ENCODE results near the gene B4GALT2. TPM values are rescaled to one million over a fixed set of nuclear protein-coding genes. Genes with fewer than 3 reads are reported as not detected.

Gene B4GALT2
- total RNA-seq, 2 donors from 2014 or later, result 34.8 to 63.9 TPM

DNA sequence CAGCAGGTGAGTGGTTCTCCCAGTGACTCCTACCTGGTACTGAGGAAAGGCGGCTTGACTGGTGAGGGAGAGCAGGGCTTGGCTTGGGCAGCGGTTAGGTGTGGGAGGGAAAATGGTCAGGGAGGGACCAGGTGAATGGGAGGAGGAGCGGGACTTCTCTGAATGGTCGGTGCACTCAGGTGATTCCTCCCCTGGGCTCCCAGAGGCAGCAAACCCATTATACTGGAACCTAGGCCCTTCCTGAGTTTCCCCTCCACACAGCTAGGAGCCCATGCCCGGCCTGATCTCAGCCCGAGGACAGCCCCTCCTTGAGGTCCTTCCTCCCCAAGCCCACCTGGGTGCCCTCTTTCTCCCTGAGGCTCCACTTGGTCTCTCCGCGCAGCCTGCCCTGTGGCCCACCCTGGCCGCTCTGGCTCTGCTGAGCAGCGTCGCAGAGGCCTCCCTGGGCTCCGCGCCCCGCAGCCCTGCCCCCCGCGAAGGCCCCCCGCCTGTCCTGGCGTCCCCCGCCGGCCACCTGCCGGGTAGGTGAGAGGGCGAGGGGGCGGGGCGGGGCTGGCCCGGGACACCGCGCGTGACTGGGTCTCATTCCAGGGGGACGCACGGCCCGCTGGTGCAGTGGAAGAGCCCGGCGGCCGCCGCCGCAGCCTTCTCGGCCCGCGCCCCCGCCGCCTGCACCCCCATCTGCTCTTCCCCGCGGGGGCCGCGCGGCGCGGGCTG is 43.1 kb upstream of the B4GALT2 start:
- intact Hi-C loops (cut with DNase I), result no loop called here
- H3K4me1 ChIP-seq (replicated peaks), result no peaks in the 10 kb centered on the region
- H3K27ac ChIP-seq, result peak overlapping the region; percentile 75
- no peaks in the 10 kb centered on the region for H3K27me3 ChIP-seq (replicated peaks; ENCODE audit: insufficient read depth)
- H3K36me3 ChIP-seq, result no peaks in the 10 kb centered on the region
- no peaks in the 10 kb centered on the region for H3K9me3 ChIP-seq
- TF ChIP-seq POLR2AphosphoS5 (IDR thresholded peaks at IDR 0.05) (peak; percentile 32), POLR2A (IDR thresholded peaks at IDR 0.05) (no peak)
- peak; percentile 58 for DNase-seq (ENCODE audit: low spot score)
- H3K4me3 ChIP-seq, result peak overlapping the region; percentile 33 to 47
- 11% methylated on average over 34 of the region's 48 CpGs for WGBS

GRCh38 chr1:43936431-43937151 is 42.4 kb upstream of the B4GALT2 start:
- peak overlapping the region; percentile 33 to 47 for H3K4me3 ChIP-seq
- no peak for DNase-seq (ENCODE audit: low spot score)
- intact Hi-C loops (cut with DNase I), result no loop called here
- H3K27me3 ChIP-seq (replicated peaks; ENCODE audit: insufficient read depth), result no peaks in the 10 kb centered on the region
- no peaks in the 10 kb centered on the region for H3K9me3 ChIP-seq
- no peak for TF ChIP-seq POLR2A (IDR thresholded peaks at IDR 0.05)
- no peak for TF ChIP-seq POLR2AphosphoS5 (IDR thresholded peaks at IDR 0.05)
- TF ChIP-seq, protein P1, sequence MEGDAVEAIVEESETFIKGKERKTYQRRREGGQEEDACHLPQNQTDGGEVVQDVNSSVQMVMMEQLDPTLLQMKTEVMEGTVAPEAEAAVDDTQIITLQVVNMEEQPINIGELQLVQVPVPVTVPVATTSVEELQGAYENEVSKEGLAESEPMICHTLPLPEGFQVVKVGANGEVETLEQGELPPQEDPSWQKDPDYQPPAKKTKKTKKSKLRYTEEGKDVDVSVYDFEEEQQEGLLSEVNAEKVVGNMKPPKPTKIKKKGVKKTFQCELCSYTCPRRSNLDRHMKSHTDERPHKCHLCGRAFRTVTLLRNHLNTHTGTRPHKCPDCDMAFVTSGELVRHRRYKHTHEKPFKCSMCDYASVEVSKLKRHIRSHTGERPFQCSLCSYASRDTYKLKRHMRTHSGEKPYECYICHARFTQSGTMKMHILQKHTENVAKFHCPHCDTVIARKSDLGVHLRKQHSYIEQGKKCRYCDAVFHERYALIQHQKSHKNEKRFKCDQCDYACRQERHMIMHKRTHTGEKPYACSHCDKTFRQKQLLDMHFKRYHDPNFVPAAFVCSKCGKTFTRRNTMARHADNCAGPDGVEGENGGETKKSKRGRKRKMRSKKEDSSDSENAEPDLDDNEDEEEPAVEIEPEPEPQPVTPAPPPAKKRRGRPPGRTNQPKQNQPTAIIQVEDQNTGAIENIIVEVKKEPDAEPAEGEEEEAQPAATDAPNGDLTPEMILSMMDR (IDR thresholded peaks at IDR 0.05), result peak in 1 of 4 experiments; percentile 37
- no peaks in the 10 kb centered on the region for H3K36me3 ChIP-seq
- 17% methylated on average over 21 of the region's 56 CpGs for WGBS
- peak overlapping the region; percentile 32 to 75 for H3K27ac ChIP-seq
- no peaks in the 10 kb centered on the region for H3K4me1 ChIP-seq (replicated peaks)

DNA sequence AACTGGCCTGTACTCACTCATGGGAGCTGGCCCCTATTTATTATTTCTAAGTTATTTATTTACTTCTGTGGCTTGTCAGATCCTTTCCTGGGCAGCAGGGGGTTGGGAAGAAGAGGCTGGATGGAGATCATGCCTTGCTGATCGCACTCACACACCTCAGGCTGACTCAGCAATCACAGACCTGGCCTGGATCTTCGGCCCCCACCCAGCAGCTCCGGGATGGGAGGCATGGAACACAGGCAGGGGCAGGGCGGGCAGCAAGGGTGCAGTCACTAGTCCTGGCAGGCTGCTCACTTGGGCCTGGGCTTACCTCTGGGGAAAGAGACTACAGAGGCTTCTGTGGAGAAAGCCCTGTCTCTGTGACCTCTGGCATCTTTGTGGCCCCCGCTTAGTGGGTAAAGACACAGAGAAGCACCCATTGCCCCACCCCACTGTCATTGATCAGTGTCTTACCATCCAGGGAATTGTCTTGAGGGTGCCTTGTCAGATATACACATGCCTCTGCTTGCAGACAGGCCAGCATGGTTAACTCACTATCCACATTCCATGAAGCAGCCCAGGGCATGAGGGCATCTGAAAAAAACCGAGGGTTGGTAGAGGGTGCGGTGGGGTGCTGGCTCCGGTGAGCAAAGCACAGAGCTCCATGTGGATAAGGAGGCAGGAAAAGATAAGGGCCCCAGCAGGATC is 41.7 kb upstream of the B4GALT2 start:
- no peak for DNase-seq (ENCODE audit: low spot score)
- TF ChIP-seq POLR2AphosphoS5 (IDR thresholded peaks at IDR 0.05) (no peak), POLR2A (IDR thresholded peaks at IDR 0.05) (no peak)
- TF ChIP-seq, protein P1 (IDR thresholded peaks at IDR 0.05), result no peak
- H3K27ac ChIP-seq, result no peak overlapping the region
- H3K4me3 ChIP-seq, result no peak overlapping the region
- H3K9me3 ChIP-seq, result no peaks in the 10 kb centered on the region
- H3K27me3 ChIP-seq (replicated peaks; ENCODE audit: insufficient read depth), result no peaks in the 10 kb centered on the region
- intact Hi-C loops (cut with DNase I), result no loop called here
- no peaks in the 10 kb centered on the region for H3K4me1 ChIP-seq (replicated peaks)
- no peaks in the 10 kb centered on the region for H3K36me3 ChIP-seq
- 88% methylated on average over 8 of the region's 8 CpGs for WGBS

- intact Hi-C loops (cut with DNase I), result no loop called here
- 77% methylated on average over 10 of the region's 10 CpGs for WGBS
- Histone ChIP-seq H3K27me3 (replicated peaks; ENCODE audit: insufficient read depth) (no peaks in the 10 kb centered on the region), H3K9me3 (no peaks in the 10 kb centered on the region), H3K36me3 (no peaks in the 10 kb centered on the region), H3K4me1 (replicated peaks) (no peaks in the 10 kb centered on the region), H3K27ac (no peak overlapping the region), H3K4me3 (no peak overlapping the region)
- DNase-seq (ENCODE audit: low spot score), result no peak
- no peak for TF ChIP-seq POLR2AphosphoS5 (IDR thresholded peaks at IDR 0.05)
- TF ChIP-seq, protein P1 (IDR thresholded peaks at IDR 0.05), result no peak
- no peak for TF ChIP-seq POLR2A (IDR thresholded peaks at IDR 0.05)
These were observed 40.6 kb upstream of the B4GALT2 start for GRCh38 chr1:43938383-43938782.

GRCh38 chr1:43938892-43939587 is 40.0 kb upstream of the B4GALT2 start:
- WGBS, result 45% methylated on average over 3 of the region's 3 CpGs
- no peaks in the 10 kb centered on the region for H3K9me3 ChIP-seq
- TF ChIP-seq, protein P1 (IDR thresholded peaks at IDR 0.05), result no peak
- no peak for TF ChIP-seq POLR2AphosphoS5 (IDR thresholded peaks at IDR 0.05)
- no peak for TF ChIP-seq POLR2A (IDR thresholded peaks at IDR 0.05)

More at GRCh38 chr1:43938892-43939587, 40.0 kb upstream of the B4GALT2 start:
- H3K4me3 ChIP-seq, result no peak overlapping the region
- H3K4me1 ChIP-seq (replicated peaks), result no peaks in the 10 kb centered on the region
- no peak overlapping the region for H3K27ac ChIP-seq
- no peaks in the 10 kb centered on the region for H3K36me3 ChIP-seq
- intact Hi-C loops (cut with DNase I), result no loop called here
- no peaks in the 10 kb centered on the region for H3K27me3 ChIP-seq (replicated peaks; ENCODE audit: insufficient read depth)
- no peak for DNase-seq (ENCODE audit: low spot score)
